Neural cell (in vitro differentiated cells): ENCODE results near the gene EDAR.

Source experiments
- EP300 ChIP-seq: fragments of 450-650 bp; conservative IDR thresholded peaks from 2 replicates; pipeline ENCODE4 v1.6.1; 2014; ENCODE audit warnings: antibody characterized with exemption, mild to moderate bottlenecking, moderate library complexity; ENCODE audit not compliant: poor library complexity, severe bottlenecking
- MXI1 ChIP-seq: fragments of 450-650 bp; conservative IDR thresholded peaks from 2 replicates; pipeline ENCODE4 v1.6.1; 2014; ENCODE audit warnings: antibody characterized with exemption, mild to moderate bottlenecking; ENCODE audit not compliant: poor library complexity, severe bottlenecking
- POLR2AphosphoS5 ChIP-seq: IDR thresholded peaks from 2 replicates; pipeline ENCODE4 v1.6.1; 2012
- RAD21 ChIP-seq: fragments of 450-650 bp; conservative IDR thresholded peaks from 2 replicates; pipeline ENCODE4 v1.6.1; 2014; ENCODE audit warnings: antibody characterized with exemption, mild to moderate bottlenecking, moderate library complexity
- SMC3 ChIP-seq: fragments of 450-650 bp; conservative IDR thresholded peaks from 2 replicates; pipeline ENCODE4 v1.6.1; 2014; ENCODE audit warnings: antibody characterized with exemption, mild to moderate bottlenecking, moderate library complexity; ENCODE audit not compliant: poor library complexity
- TAF1 ChIP-seq: IDR thresholded peaks from 2 replicates; pipeline ENCODE4 v1.6.1; 2012; ENCODE audit warnings: low read depth
- TF ChIP-seq, protein P1 (sequence below): fragments of 450-650 bp; IDR thresholded peaks from 2 replicates; pipeline ENCODE4 v1.5.1; 2014; ENCODE audit warnings: antibody characterized with exemption, mild to moderate bottlenecking, moderate library complexity; ENCODE audit not compliant: poor library complexity, severe bottlenecking

DNA sequence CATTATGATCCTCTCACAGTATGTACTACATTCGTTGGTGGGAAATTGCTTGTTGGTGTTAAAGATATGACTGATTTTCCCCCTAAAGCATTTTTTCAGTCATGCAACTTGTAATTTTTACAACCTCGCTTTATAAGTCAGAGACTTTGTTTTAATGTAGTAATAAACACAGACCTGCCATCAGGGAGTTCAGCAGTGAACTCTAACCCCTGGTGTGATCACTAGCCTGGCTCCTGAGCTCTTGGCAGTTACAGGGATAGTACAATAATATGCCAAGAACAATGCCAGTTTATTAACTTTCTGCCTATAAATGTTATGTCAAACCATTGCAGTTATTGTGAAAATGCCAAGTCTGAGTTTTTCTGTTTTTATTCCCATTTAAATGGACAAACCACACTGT is 93.8 kb downstream of the EDAR start:
- no peak for TF ChIP-seq EP300
- TF ChIP-seq, protein P1, sequence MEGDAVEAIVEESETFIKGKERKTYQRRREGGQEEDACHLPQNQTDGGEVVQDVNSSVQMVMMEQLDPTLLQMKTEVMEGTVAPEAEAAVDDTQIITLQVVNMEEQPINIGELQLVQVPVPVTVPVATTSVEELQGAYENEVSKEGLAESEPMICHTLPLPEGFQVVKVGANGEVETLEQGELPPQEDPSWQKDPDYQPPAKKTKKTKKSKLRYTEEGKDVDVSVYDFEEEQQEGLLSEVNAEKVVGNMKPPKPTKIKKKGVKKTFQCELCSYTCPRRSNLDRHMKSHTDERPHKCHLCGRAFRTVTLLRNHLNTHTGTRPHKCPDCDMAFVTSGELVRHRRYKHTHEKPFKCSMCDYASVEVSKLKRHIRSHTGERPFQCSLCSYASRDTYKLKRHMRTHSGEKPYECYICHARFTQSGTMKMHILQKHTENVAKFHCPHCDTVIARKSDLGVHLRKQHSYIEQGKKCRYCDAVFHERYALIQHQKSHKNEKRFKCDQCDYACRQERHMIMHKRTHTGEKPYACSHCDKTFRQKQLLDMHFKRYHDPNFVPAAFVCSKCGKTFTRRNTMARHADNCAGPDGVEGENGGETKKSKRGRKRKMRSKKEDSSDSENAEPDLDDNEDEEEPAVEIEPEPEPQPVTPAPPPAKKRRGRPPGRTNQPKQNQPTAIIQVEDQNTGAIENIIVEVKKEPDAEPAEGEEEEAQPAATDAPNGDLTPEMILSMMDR, result no peak
- no peak for TF ChIP-seq MXI1
- TF ChIP-seq SMC3, result no peak
- TF ChIP-seq POLR2AphosphoS5, result no peak
- TF ChIP-seq TAF1, result no peak
- no peak for TF ChIP-seq RAD21
